HG03565 (cell line): ENCODE data around the gene GPC2.

Experiments
- ATAC-seq: cut with Tn5 transposase; IDR thresholded peaks from one replicate; pipeline ENCODE4 v1.9.1; 2021; ENCODE audit warnings: mild to moderate bottlenecking, moderate library complexity; ENCODE audit not compliant: unreplicated experiment

The GPC2 gene

DNA sequence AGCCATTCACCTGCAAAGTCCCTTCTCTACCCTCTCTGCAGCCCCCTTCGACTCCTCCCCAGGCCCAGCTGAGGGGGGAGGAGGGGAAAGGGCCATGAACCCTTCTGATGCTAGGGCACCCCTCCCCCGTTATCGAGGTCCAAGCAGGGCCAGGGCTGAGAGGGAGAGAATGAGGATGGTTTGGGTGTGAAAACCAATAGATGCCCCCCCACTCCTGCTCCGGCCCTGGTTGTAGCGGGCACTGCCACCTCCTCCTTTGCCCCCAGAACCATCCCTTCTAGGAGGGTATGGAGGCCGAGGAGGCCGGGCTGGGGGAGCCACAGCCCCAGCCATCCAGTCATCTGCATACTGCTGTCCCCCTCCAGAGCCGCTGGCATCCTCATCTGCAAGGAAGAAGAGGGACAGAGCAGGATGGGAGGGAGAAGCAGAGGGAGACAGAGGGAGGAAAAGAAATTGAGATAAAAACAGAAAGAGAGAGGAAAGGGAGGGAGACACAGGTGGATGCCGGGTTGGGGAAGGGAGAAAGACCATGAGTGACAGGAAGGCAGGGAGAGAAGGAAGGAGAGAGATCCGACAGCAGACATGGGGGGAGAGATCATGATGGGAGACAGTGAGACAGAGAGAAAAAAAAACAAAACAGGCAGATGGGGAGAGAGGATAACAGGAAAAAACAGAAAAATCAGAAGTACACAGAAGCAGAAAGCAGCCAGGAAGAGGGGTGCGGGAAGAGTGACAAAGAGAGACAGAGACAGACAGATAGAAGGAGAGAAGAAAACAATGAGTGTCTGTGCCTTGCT, 6.9 kb downstream of the GPC2 start:
- no peak for ATAC-seq

DNA sequence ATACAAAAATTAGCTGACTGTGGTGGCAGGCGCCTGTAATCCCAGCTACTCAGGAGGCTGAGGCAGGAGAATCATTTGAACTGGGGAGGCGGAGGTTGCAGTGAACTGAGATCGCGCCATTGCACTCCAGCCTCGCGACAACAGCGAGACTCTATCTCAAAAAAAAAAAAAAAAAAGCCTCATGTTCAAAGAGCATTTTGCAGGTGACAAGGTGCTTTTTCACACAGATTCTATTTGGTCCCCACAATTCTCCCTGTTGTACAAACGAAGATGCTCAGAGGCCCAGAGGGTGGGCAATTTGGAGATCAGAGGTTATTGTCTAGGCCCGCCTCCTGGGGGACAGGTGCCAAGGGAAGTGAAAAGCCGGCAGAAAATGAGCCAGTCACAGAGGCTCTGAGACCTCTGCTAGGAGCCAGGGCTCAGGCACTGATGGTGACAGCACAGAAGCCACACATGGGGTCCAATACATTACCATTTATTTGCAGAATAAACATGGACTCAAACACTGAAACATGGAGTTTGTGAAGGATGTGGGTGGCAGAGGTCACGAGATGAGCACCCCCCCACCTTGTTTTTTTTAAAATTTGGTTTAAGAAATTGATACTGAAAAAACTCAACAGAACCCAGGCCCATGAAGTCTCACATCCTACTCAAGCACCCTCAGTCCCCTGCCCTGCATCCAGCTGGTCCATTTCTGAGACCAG, 7.9 kb downstream of the GPC2 start:
- ATAC-seq: no peak

DNA sequence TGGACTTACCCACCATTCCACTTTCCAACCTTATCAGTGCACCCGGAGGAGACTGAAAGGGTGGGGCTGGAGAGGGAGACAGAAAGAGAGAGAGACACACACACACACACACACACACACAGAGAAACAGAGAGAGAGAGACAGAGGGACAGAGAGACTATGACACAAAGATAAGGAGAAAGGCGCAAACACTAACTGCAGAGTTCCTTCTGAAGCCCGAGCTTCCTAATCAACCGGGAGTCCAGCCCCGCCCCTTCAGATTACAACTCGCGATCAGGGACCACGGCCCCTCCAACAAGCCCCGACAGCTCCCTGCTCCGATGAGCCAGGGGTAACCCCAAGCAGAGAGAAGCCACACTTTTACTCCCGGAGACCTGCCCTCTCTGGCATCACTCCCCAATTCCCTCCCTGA, 9.3 kb downstream of the GPC2 start:
- ATAC-seq: no peak

DNA sequence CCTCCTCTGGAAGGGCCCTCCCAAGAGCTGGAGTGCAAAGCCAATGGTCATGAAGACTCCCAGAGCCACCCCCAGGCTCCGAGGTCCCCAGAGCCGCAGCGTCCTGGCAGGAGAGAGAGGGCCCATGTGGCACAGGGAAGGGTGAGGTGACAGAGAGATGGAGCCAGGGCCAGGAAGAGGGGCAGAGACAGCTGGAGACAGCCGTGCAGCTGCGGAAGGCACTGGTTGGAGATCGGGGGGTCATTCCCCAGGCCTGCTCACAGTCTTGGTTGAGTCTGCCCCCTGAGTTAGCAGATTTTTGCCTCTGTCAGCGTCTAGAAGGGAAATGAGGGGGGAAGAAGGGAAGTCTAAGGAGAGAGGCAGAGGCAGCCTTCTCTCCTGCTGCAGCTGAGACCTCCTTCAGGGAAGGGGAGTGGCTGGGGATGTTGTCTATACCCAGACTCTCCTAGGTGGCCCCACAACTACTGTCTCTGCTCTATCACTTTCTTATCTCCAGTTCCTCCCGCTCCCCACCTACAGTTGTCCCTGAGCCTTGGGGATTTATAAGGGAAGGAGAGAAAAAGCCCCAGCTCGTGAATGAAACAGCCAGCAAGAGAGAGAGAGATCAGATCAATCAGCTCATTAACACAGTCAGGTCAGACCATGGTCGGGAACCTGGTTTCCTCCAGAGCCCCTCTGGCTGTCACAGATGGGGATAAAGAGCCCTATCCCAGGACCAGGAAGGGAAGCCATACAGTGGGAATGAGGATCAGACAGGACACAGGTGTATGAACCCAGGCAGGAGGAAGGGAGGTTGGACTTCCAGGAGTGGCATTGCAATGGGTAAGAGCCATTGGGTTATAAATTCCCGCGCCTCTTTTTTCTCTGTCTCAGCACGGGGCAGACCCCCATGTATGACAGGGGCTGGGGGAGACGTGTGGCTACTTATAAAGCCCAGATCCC, 9.9 kb downstream of the GPC2 start:
- ATAC-seq: no peak

DNA sequence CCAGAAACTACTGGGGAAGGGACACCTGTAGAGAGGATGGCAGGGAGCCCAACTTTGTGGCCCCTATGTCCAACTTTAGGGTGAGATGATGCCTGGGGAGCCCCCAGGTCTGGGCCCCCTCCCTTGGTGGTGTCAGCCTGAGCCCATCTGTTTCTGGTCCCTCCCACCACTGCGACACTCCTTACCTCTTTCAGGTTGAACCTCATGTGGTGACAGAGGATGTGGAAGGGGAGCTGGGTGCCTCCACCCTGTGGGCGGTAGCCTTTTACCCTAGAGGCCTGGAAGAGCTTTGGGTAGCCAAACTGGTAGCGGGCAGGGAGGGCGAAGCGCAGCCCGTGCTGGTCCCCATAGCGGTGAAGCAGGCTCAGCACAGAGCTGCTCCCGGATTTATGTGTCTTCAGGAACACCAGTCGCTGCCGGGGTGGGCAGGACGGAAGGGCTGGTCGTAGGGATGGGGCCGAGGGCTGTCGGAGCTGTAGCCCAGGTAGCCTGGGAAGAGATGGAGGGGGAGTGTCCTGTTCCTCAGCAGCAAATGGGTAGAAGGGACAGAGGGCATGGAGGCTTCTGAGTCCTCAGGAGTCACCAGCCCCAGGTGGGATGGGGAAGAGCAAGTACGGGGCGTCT, 10.8 kb downstream of the GPC2 start:
- no peak for ATAC-seq

DNA sequence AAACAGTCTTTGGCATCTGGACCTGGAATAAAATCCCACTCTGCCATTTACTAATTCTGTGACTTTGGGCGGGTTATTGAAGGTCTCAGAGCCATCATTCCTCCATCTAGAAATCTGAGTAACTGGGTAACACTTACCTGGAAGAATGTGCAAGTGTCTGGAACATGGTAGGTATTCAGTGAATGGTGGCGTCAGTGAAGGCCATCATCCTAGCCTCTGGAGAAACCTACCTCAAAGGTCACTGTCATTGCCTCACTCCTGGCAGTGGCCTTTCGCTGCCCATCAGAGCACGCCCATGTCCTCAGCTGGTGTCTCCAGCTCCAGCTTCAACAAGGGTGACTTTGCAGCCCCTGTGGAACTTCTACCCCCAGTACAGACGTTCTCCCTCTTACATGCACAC, 13.3 kb downstream of the GPC2 start:
- no peak for ATAC-seq

DNA sequence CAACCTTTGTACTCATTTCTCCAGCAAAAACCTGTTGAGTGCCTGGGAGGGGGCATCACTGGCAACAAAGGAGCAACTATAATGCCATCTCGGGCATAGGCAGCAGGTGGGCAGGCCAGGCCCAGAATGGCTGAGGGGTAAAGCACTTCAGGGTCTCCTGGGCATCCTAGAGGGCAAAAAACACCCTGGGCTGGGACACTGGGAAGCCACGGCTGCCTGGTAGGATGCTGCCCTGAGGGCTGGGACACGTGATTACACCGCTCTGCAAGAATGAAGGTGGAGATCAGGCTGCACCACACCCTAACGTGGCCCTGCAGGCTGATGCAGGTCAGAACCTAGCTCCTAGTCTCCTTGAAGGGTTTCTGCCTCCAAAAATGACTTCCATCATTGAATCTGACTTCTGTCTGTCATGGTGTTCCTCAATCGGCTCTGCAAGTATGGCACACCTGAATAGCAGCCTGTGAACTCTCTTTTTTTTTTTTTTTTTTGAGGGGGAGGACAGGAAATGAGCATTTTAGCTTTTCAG, 14.1 kb downstream of the GPC2 start:
- no peak for ATAC-seq

DNA sequence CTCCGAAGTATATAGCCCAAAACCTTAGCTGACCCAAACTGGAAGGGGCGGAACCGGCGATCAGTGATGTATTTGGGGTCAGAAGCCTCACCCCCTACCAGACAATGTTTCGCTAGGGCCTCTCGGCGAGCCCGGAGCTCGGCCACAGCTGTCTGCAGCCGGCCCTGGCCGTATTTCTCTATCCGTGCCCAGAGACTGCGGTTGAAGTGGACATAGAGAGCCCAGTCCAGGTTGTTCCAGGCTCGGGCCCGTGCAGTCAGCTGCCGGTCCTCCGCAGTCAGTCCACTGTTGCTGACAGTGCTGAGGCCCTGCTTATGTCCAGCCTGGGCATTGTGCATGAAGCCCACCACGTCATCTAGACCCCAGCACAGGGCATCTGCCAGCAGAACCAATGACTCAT, 17.1 kb downstream of the GPC2 start:
- no peak for ATAC-seq

DNA sequence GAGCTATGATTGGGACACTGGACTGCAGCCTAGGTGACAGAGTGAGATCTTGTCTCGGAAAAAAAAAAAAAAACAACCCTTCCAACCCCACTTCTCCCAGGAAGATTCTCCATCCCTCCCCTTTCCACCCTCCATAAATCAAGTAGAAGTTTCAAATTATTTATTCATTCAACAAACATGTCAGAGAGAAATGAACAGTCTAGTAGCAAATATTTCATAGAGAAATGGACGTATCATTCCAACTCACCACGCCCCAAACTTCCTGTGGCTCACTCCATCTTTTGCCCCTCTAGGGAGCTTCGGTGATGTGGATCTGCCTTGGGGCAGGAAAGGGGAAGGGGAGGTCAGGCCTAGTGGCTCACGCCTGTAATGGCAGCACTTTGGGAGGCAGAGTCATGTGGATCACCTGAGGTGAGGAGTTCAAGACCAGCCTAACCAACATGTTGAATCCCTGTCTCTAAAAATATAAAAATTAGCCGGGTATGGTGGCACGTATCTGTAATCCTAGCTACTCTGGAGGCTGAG, 18.0 kb downstream of the GPC2 start:
- no peak for ATAC-seq

DNA sequence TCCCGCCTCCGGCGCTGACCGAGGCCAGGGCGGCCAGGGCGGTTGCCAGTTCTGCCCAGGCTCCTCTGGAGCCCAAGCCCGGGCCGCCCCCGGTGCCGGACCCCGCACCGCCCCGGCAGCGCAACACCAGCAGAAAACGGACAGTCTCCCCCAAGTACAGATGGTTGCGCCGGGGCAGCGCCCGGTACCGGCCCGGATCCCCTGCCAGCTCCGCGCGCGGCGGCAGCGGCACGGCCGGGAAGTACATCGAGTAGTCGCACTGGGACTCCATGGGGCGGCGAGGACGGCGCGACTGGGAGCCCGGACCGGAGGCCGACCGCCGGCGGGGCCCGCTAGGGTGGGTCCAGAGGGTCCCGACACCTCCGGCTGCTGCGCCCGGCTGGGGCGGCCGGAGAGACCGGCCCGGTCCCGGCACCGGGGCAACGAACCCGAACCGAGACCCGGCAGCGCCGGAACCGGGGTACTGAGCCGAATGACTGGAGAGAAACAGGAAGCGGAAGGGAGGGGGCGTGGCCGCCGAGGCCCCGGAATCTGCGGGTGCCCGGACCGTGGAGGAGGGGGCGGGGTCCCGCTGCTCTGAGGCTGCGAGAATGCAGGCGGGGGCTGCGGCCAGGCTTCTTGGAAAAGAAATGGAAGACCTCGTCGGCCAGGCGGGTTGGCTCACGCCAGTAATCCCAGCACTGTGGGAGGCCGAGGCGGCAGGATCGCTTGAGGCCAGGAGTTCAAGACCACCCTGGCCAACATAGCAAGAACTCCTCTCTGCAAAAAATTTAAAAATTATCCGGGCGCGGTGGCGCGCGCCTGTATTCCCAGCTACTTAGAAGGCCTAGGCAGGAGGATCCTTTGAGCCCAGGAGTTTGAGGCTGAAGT, 18.7 kb downstream of the GPC2 start, which contains the start of gene TRAPPC14:
TRAPPC14 (minus strand) TSS at position 495 of the 870 bp plus-strand sequence; CDS start at position 271, 224 bp downstream.
- peak; percentile 49 for ATAC-seq

DNA sequence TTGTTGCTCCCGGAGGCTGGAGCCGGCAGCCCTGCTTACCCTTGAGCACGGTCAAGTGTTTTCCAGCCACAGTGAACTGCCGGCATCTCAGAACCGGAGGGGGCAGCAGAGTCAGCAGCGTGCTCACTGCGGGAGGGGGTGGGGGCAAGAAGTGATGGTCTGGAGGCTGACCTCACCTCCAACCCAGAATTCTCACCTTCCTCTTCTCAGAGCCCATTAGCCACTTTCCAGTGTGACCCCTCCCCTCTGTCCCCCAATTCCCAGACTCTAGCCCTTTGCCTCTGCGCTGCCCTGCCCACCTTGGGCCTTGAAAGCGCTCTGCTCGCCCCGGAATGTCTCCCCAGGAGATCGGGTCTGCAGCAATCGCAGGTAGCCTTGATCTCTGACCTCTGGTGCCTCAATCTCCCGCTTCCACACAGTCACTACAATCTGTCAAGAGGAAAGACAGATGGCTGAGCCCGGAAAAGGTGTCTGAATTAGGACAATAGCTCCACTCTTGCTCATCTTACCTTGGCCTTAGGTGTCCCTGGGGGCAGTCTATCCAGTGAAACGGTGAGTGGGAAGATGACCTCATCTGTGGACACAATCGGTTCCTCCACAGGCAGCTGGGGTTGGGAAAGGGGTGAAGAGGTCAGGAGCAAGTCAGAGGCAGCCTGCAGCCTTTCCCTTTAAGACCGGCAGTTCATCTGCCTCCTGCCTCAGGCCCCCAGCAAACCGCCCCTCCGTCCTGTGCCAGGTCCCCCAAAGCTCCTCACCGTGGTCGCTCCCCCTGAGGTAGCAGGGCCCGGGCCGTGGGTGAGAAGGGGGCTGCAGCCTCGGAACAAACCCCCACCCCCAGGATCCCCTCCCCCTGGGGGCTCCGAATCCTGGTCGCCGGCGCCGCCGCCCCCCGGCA, 19.6 kb downstream of the GPC2 start:
- ATAC-seq: no peak

DNA sequence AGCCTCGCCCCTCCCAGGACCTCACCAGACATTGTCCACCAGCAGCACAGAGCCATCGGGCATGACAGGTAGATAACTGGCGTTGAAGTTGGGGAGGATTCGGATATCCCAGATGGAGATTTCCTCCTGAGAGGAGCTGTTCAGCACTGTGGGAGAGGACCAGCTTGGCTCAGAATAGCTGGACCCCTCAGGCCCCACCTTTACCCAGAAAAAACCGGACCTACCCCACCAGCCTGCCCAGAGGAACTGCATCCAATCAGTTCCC, 20.2 kb downstream of the GPC2 start:
- ATAC-seq: no peak

DNA sequence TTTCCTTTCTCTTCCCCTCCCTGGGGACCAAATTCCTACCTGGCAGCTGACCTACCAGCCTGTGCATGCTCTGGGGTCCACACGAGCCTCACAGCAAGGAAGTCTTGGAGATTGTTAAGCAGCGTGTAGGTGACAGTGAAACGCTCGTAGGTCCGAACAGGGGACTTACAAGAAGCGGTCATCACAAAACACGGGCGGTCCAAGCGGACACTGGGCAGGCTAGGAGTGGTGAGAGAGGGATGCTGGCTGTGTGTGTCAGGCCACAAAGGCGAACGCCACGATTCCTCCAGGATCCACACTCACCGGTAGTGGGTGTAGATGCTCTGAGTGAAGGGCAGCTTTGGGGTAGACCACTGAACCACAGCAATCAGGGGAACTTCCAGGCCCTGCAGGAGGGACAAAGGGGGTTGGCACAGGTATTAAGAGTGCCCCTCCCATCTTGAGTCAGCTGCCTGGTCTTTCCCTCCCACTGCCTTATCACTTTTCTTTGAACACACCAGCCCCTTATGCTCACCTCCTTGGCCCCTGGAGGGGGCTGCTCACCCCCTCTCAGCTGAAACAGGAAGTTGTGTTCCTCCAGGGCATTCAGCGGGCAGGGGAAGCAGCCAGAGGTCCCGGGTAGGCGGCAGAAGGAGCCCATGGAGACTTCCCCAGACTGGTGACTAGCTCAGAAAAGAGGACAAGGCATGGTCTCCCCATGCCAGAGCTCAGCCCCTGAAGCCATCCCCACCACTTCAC, 20.7 kb downstream of the GPC2 start:
- no peak for ATAC-seq

DNA sequence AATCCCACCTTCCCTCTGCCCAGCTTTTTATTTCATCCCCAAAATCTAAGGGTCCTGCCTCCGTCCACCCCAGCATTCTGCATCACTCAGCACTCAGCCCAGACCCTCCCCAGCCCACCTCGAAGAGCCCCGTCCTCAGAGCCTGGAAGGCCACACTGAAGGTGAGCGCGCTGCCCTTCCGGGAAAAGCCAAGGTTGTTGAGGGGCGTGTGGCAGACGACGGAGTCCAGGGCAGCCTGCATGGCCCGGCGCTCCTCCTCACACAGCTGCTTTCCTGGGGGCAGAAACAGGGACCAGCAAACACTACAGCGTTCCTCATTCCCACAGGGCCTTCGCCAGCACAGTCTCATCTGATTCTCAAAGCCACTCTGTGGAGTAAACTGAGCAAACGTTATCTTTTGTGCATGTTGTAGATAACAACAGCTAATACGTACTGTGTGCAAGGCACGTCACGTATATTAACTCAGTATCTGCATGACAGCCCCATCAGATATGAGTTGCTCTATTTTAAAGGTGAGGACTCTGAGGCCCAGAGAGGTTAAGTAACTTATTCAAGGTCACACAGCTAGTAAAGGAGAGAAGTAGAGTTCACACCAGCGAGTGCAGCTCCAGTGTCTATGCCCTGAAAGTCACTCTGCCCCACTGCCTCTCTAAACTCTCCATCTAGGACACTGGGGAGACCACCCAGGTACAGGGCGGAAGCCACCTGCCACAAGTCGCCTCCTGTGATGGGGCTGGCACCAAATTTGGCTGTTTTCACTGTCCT, 21.4 kb downstream of the GPC2 start:
- ATAC-seq: no peak

DNA sequence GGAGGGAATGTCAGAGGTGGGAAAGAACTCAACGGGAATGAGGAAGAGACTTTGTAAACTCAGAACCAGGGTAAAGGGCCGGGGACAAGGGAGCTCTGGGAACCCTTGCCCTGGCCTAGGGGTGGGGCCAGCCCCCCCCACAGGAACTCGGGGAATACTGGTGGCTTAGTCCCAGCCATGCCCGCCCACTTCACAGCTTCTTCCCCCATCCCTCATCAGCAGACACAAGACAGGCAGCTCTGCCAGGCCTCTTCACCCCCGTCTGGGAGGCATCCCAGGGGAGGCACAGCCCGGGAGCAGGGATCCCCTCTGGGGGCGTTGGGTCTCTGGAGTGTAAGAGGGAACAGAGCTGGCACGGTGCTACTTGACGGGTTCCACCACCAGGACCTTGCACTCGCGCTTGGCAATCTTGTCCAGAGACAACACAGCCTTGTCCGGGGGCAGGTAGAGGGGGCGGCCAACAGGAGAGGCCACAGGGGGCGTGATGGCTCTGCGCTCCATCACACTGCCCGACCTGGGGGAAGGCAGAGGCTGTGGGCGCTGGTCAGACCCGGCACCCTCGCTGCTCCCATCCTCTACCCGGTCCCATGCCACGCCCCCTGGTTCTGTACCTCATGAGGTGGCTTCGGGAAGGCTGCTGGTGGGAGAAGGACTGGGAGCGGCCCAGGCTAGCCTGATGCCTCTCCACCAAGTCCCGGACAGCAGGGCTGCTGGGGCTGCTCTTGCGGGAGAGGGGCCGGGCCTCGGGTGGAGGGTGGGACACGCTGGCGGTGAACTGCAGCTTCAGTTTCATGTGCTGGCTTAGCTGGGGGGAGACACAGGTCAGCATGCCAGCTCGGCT, 22.3 kb downstream of the GPC2 start:
- no peak for ATAC-seq
